ENCODE results near the gene SFMBT1. TPM values are rescaled to one million over a fixed set of nuclear protein-coding genes. Genes with fewer than 3 reads are reported as not detected.

SFMBT1 gene
- total and polyA plus RNA-seq, 2 of the 8 experiments (the other 6 are each of a cell fraction or from before 2014, with no cell fraction given) = 8.1 to 16.8 TPM

GRCh38 chr3:52887166-52887565, 158.7 kb downstream of the SFMBT1 start:
- no peaks in the 10 kb centered on the region for H3K4me1 ChIP-seq (replicated peaks in 1 of 4; ENCODE audit: control insufficient read depth in 3 of 4, insufficient read depth in 4 of 4, low read length in 3 of 4)
- no peak overlapping the region for H4K91ac ChIP-seq (replicated peaks; ENCODE audit: insufficient read length, low read length)
- no peak overlapping the region for H2BK20ac ChIP-seq (ENCODE audit: low read length)
- no peak overlapping the region for H3K23ac ChIP-seq (ENCODE audit: insufficient read length)
- H2BK15ac ChIP-seq (ENCODE audit: low read length) = no peak overlapping the region
- H3K79me1 ChIP-seq (ENCODE audit: low read depth, low read length) = peaks cover 1% of the 10 kb centered on the region
- H3K9me3 ChIP-seq (ENCODE audit: insufficient read depth in 2 of 2, low read depth in 1 of 2, low read length in 1 of 2) = no peaks in the 10 kb centered on the region
- WGBS, 2 experiments (ENCODE audit: extremely low coverage in 1 of 2, insufficient coverage in 1 of 2, insufficient read length in 1 of 2, insufficient replicate concordance in 2 of 2, low coverage in 1 of 2, low lambda C conversion rate in 2 of 2, missing lambda C conversion rate in 1 of 2) = 90% methylated on average over 4 of the region's 4 CpGs; no CpG with 5 or more reads in 1 of the 2 experiments
- no peak overlapping the region for H2AFZ ChIP-seq (ENCODE audit: low read length)
- H3K14ac ChIP-seq (ENCODE audit: insufficient read length) = no peak overlapping the region
- H3K56ac ChIP-seq (replicated peaks; ENCODE audit: insufficient read length, low read depth, low read length) = no peak overlapping the region
- no peak overlapping the region for H3K9ac ChIP-seq (replicated peaks in 1 of 4; ENCODE audit: extremely low read depth in 1 of 4, low read depth in 3 of 4, low read length in 3 of 4)
- H2BK12ac ChIP-seq (ENCODE audit: low read depth, low read length) = no peak overlapping the region
- H4K5ac ChIP-seq (ENCODE audit: insufficient read length, low read depth, low read length) = no peak overlapping the region
- H3K23me2 ChIP-seq (ENCODE audit: low read depth, low read length) = no peaks in the 10 kb centered on the region
- H2BK120ac ChIP-seq (replicated peaks; ENCODE audit: low read depth, low read length) = no peak overlapping the region
- H2BK5ac ChIP-seq (ENCODE audit: low read depth, low read length) = no peak overlapping the region
- H4K8ac ChIP-seq (ENCODE audit: extremely low read depth, insufficient read depth, low read length) = no peak overlapping the region
- DNase-seq (ENCODE audit: low read depth in 1 of 2, low spot score in 2 of 2) (no peak), FAIRE-seq (no peak)
- H3K18ac ChIP-seq (ENCODE audit: extremely low read depth, low read length) = no peak overlapping the region
- no peak for TF ChIP-seq ATF2 (IDR thresholded peaks at IDR 0.05; ENCODE audit: low read length)
- no peak for TF ChIP-seq SIN3A (conservative IDR thresholded peaks at IDR 0.05 in 1 of 2, IDR thresholded peaks at IDR 0.05 in 1 of 2; ENCODE audit: low read depth in 1 of 2, low read length in 2 of 2)
- TF ChIP-seq CBX8 (IDR thresholded peaks at IDR 0.05; ENCODE audit: borderline replicate concordance, low read depth, low read length) = no peak
- no peak for TF ChIP-seq JUN (IDR thresholded peaks at IDR 0.05; ENCODE audit: low read depth, low read length)
- TF ChIP-seq SP4 (IDR thresholded peaks at IDR 0.05; ENCODE audit: low read length) = no peak
- TF ChIP-seq EZH2 (IDR thresholded peaks at IDR 0.05; ENCODE audit: low read depth, low read length, severe bottlenecking) = no peak
- no peak for TF ChIP-seq BACH1 (IDR thresholded peaks at IDR 0.05; ENCODE audit: low read length)
- no peak for TF ChIP-seq TBP (IDR thresholded peaks at IDR 0.05; ENCODE audit: low read depth, low read length)
- TF ChIP-seq BRCA1 (IDR thresholded peaks at IDR 0.05; ENCODE audit: low read depth, low read length) = no peak
- TF ChIP-seq JUND (IDR thresholded peaks at IDR 0.05; ENCODE audit: low read length) = no peak
- no peaks in the 10 kb centered on the region for H3K27me3 ChIP-seq (replicated peaks in 1 of 4; ENCODE audit: control insufficient read depth in 3 of 4, extremely low read depth in 1 of 4, insufficient read depth in 3 of 4, low read length in 3 of 4)
- peaks cover 0 to 8% of the 10 kb centered on the region in 2 experiments for H4K20me1 ChIP-seq (replicated peaks in 1 of 2; ENCODE audit: control insufficient read depth in 1 of 2, insufficient read depth in 2 of 2, low read length in 2 of 2)
- no peak overlapping the region for H3K4me2 ChIP-seq (ENCODE audit: insufficient read depth in 1 of 2, low read depth in 2 of 2, low read length in 2 of 2)
- peaks cover 0 to 16% of the 10 kb centered on the region in 2 experiments; a peak in 2 of 4 replicates for H3K79me2 ChIP-seq (ENCODE audit: control insufficient read depth in 1 of 2, insufficient read depth in 2 of 2, low read length in 2 of 2)
- no peak overlapping the region for H3K4me3 ChIP-seq (ENCODE audit: extremely low read depth in 1 of 4, insufficient read depth in 2 of 4, low read depth in 3 of 4, low read length in 4 of 4)
- ChIA-PET POLR2A (ENCODE audit: partially characterized antibody) (no interaction called here), CTCF (ENCODE audit: partially characterized antibody) (no interaction called here)
- H2AK5ac ChIP-seq (ENCODE audit: low read depth, low read length) = no peak overlapping the region
- H3K36me3 ChIP-seq (ENCODE audit: control insufficient read depth in 2 of 4, insufficient read depth in 4 of 4, low read length in 3 of 4) = peaks cover 0 to 3% (median under 1%) of the 10 kb centered on the region in 4 experiments; a peak in 1 of 8 replicates
- no peak overlapping the region for H3K4ac ChIP-seq (replicated peaks; ENCODE audit: insufficient read length, low read depth, low read length)
- H3K27ac ChIP-seq (ENCODE audit: low read depth, low read length) = no peak overlapping the region
